NB4 (cell line): ENCODE measurements around the gene NOVA1.

Experiments used
- DNase-seq: peaks from one replicate; pipeline ENCODE4 v3.0.0; 2010; ENCODE audit warnings: low read depth
- H3K4me3 ChIP-seq: one replicate; pipeline ENCODE4 v1.5.1; 2011; ENCODE audit warnings: mild to moderate bottlenecking, low read depth, low read length, moderate library complexity
- MAX ChIP-seq: IDR thresholded peaks from 2 replicates; pipeline ENCODE4 v1.6.1; 2011; ENCODE audit warnings: low read depth, low read length
- MYC ChIP-seq: IDR thresholded peaks from 2 replicates; pipeline ENCODE4 v1.6.1; 2011; ENCODE audit warnings: low read depth, low read length
- POLR2A ChIP-seq: IDR thresholded peaks from 2 replicates; pipeline ENCODE4 v1.6.1; 2011; ENCODE audit warnings: mild to moderate bottlenecking; ENCODE audit not compliant: insufficient read length; ENCODE audit errors: extremely low read depth
- TF ChIP-seq, protein P1 (sequence below): IDR thresholded peaks from one replicate; pipeline ENCODE4 v1.5.1; 2012; ENCODE audit warnings: low read depth, low read length

Gene NOVA1

GRCh38 chr14:26414926-26415325 lies 182.9 kb downstream of the NOVA1 start:
- no peak for TF ChIP-seq POLR2A
- no peak for TF ChIP-seq MYC
- TF ChIP-seq MAX, result no peak
- TF ChIP-seq, protein P1, sequence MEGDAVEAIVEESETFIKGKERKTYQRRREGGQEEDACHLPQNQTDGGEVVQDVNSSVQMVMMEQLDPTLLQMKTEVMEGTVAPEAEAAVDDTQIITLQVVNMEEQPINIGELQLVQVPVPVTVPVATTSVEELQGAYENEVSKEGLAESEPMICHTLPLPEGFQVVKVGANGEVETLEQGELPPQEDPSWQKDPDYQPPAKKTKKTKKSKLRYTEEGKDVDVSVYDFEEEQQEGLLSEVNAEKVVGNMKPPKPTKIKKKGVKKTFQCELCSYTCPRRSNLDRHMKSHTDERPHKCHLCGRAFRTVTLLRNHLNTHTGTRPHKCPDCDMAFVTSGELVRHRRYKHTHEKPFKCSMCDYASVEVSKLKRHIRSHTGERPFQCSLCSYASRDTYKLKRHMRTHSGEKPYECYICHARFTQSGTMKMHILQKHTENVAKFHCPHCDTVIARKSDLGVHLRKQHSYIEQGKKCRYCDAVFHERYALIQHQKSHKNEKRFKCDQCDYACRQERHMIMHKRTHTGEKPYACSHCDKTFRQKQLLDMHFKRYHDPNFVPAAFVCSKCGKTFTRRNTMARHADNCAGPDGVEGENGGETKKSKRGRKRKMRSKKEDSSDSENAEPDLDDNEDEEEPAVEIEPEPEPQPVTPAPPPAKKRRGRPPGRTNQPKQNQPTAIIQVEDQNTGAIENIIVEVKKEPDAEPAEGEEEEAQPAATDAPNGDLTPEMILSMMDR, result no peak
- H3K4me3 ChIP-seq, result no peak overlapping the region
- DNase-seq, result no peak

DNA sequence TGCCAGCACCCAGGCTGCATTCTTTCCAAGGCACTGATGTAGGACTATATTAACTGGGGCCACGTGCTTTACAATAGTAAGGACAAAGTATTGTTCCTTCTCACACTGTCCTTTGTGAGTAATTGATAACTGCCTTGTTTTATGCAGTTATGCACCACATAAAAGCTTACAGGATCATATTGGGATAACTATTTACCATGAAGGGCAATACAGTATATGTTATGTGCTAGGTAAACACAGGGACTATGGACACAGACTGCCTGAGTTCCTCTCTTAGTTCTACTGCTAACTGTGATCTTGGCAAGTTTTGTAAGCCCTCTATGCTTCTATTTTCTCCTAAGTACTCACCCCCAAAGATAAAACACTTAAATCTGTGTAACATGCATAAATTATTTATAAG lies 183.7 kb downstream of the NOVA1 start:
- no peak for DNase-seq
- no peak overlapping the region for H3K4me3 ChIP-seq
- TF ChIP-seq MYC (no peak), MAX (no peak), POLR2A (no peak)
- TF ChIP-seq, protein P1, result no peak

- no peak overlapping the region for H3K4me3 ChIP-seq
- no peak for DNase-seq
- TF ChIP-seq, protein P1, result no peak
- TF ChIP-seq MYC (no peak), POLR2A (no peak)
Observed at GRCh38 chr14:26412421-26412820, 185.4 kb downstream of the NOVA1 start.

DNA sequence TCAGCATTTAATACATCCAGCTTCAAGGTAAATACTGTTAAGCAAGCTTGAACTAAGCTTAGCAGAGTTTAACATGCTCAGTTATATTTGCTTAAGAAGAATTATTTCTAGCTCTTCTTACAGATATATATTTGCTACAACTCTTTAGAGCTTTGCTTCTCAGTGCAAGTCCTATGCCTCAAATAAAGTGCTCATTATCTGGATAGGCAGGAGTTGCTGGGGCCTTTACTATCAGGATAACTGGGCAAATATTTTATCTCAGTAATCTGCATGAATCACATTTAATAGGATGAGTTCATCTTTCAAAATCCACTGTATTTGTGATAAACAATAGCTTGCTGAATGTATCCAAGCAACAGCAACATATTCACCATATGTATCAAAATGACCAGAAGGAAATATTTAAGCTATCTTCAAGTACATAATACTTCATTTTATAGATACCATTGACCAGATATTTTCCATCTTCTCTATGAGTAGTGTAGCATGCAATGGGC lies 187.6 kb downstream of the NOVA1 start:
- no peak for DNase-seq
- no peak for TF ChIP-seq MYC
- no peak for TF ChIP-seq POLR2A
- TF ChIP-seq MAX, result no peak
- TF ChIP-seq, protein P1, result no peak
- H3K4me3 ChIP-seq, result no peak overlapping the region

- DNase-seq, result no peak
- no peak overlapping the region for H3K4me3 ChIP-seq
- TF ChIP-seq, protein P1, result no peak
Observed at GRCh38 chr14:26404927-26405326, 192.9 kb downstream of the NOVA1 start.

GRCh38 chr14:26403760-26404159 lies 194.1 kb downstream of the NOVA1 start:
- no peak for DNase-seq
- TF ChIP-seq, protein P1, result no peak
- TF ChIP-seq MAX (no peak), POLR2A (no peak), MYC (no peak)
- no peak overlapping the region for H3K4me3 ChIP-seq
